ACC112 (cell line): ENCODE results near the gene FBXO48.

Source experiments
- H2AFZ ChIP-seq: fragments of 200-600 bp; sonication (generic); one replicate; pipeline ENCODE4 v1.6.0; 2017; ENCODE audit warnings: antibody characterized with exemption, low read length; ENCODE audit not compliant: unreplicated experiment
- H3K27ac ChIP-seq: fragments of 200-600 bp; sonication (generic); 2 replicates; pipeline ENCODE4 v1.5.1; 2014; ENCODE audit warnings: low read depth, mild to moderate bottlenecking, antibody characterized with exemption, low read length, moderate library complexity
- H3K27me3 ChIP-seq: fragments of 200-600 bp; sonication (generic); 2 replicates; pipeline ENCODE4 v1.6.1; 2014; ENCODE audit warnings: mild to moderate bottlenecking, antibody characterized with exemption, low read length, moderate library complexity, mixed read lengths; ENCODE audit not compliant: insufficient read depth
- H3K36me3 ChIP-seq: fragments of 200-600 bp; sonication (generic); 2 replicates; pipeline ENCODE4 v1.6.1; 2016; ENCODE audit warnings: mild to moderate bottlenecking, antibody characterized with exemption, low read length, moderate library complexity, mixed read lengths; ENCODE audit not compliant: insufficient read depth
- H3K4me1 ChIP-seq: fragments of 200-600 bp; sonication (generic); one replicate; pipeline ENCODE4 v1.6.1; 2016; ENCODE audit warnings: low read length, mixed read lengths; ENCODE audit not compliant: insufficient read depth, unreplicated experiment, control insufficient read depth
- H3K4me3 ChIP-seq: fragments of 200-600 bp; sonication (generic); 2 replicates; pipeline ENCODE4 v1.5.1; 2014; ENCODE audit warnings: mild to moderate bottlenecking, low read depth, low read length
- H3K79me2 ChIP-seq: fragments of 200-600 bp; sonication (generic); one replicate; pipeline ENCODE4 v1.6.0; 2016; ENCODE audit warnings: low read length; ENCODE audit not compliant: control insufficient read depth, unreplicated experiment, insufficient read depth

Gene FBXO48

GRCh38 chr2:68423966-68424650 lies 43.0 kb downstream of the FBXO48 start:
- Histone ChIP-seq H3K4me1 (no peaks in the 10 kb centered on the region), H3K27me3 (peaks cover 45% of the 10 kb centered on the region), H2AFZ (no peak overlapping the region), H3K27ac (no peak overlapping the region), H3K79me2 (no peaks in the 10 kb centered on the region), H3K4me3 (no peak overlapping the region), H3K36me3 (no peaks in the 10 kb centered on the region)

GRCh38 chr2:68420254-68420910 lies 46.7 kb downstream of the FBXO48 start:
- Histone ChIP-seq H2AFZ (no peak overlapping the region), H3K36me3 (no peaks in the 10 kb centered on the region), H3K4me3 (no peak overlapping the region), H3K4me1 (no peaks in the 10 kb centered on the region), H3K27me3 (peaks cover 56% of the 10 kb centered on the region), H3K79me2 (no peaks in the 10 kb centered on the region), H3K27ac (no peak overlapping the region)

- Histone ChIP-seq H2AFZ (no peak overlapping the region), H3K27ac (no peak overlapping the region), H3K79me2 (no peaks in the 10 kb centered on the region), H3K36me3 (no peaks in the 10 kb centered on the region), H3K4me1 (no peaks in the 10 kb centered on the region), H3K27me3 (peaks cover 44% of the 10 kb centered on the region), H3K4me3 (no peak overlapping the region)
Measured at GRCh38 chr2:68418855-68419254, 48.2 kb downstream of the FBXO48 start.

GRCh38 chr2:68418419-68418818 lies 48.7 kb downstream of the FBXO48 start:
- H2AFZ ChIP-seq, result no peak overlapping the region
- peaks cover 40% of the 10 kb centered on the region for H3K27me3 ChIP-seq
- no peak overlapping the region for H3K4me3 ChIP-seq
- H3K4me1 ChIP-seq, result no peaks in the 10 kb centered on the region
- no peaks in the 10 kb centered on the region for H3K36me3 ChIP-seq
- no peaks in the 10 kb centered on the region for H3K79me2 ChIP-seq
- no peak overlapping the region for H3K27ac ChIP-seq

- H3K79me2 ChIP-seq, result no peaks in the 10 kb centered on the region
- peaks cover 38% of the 10 kb centered on the region for H3K27me3 ChIP-seq
- no peaks in the 10 kb centered on the region for H3K4me1 ChIP-seq
- no peak overlapping the region for H2AFZ ChIP-seq
- H3K27ac ChIP-seq, result no peak overlapping the region
- H3K36me3 ChIP-seq, result no peaks in the 10 kb centered on the region
- no peak overlapping the region for H3K4me3 ChIP-seq
Measured at GRCh38 chr2:68417926-68418325, 49.2 kb downstream of the FBXO48 start.

- no peak overlapping the region for H2AFZ ChIP-seq
Measured at GRCh38 chr2:68416081-68416675, 50.9 kb downstream of the FBXO48 start.

GRCh38 chr2:68415521-68415920 lies 51.6 kb downstream of the FBXO48 start:
- Histone ChIP-seq H3K36me3 (no peaks in the 10 kb centered on the region), H2AFZ (no peak overlapping the region), H3K4me1 (no peaks in the 10 kb centered on the region), H3K4me3 (no peak overlapping the region), H3K79me2 (no peaks in the 10 kb centered on the region), H3K27ac (no peak overlapping the region), H3K27me3 (peaks cover 22% of the 10 kb centered on the region)

More at GRCh38 chr2:68416081-68416675, 50.9 kb downstream of the FBXO48 start:
- H3K27ac ChIP-seq, result no peak overlapping the region
- H3K4me1 ChIP-seq, result no peaks in the 10 kb centered on the region
- no peak overlapping the region for H3K4me3 ChIP-seq
- peaks cover 28% of the 10 kb centered on the region for H3K27me3 ChIP-seq
- H3K36me3 ChIP-seq, result no peaks in the 10 kb centered on the region
- no peaks in the 10 kb centered on the region for H3K79me2 ChIP-seq

GRCh38 chr2:68414876-68415275 lies 52.2 kb downstream of the FBXO48 start:
- H3K27me3 ChIP-seq, result peaks cover 16% of the 10 kb centered on the region; the same call in 1 of the 2 replicates
- no peak overlapping the region for H3K27ac ChIP-seq
- H3K4me3 ChIP-seq, result no peak overlapping the region
- no peak overlapping the region for H2AFZ ChIP-seq
- no peaks in the 10 kb centered on the region for H3K36me3 ChIP-seq
- no peaks in the 10 kb centered on the region for H3K4me1 ChIP-seq
- no peaks in the 10 kb centered on the region for H3K79me2 ChIP-seq

GRCh38 chr2:68414452-68414851 lies 52.6 kb downstream of the FBXO48 start:
- H2AFZ ChIP-seq, result no peak overlapping the region

GRCh38 chr2:68413466-68413865 lies 53.6 kb downstream of the FBXO48 start:
- Histone ChIP-seq H2AFZ (no peak overlapping the region), H3K27ac (no peak overlapping the region), H3K27me3 (peaks cover 13% of the 10 kb centered on the region), H3K4me3 (no peak overlapping the region), H3K79me2 (no peaks in the 10 kb centered on the region), H3K4me1 (no peaks in the 10 kb centered on the region), H3K36me3 (no peaks in the 10 kb centered on the region)

More at GRCh38 chr2:68414452-68414851, 52.6 kb downstream of the FBXO48 start:
- no peaks in the 10 kb centered on the region for H3K4me1 ChIP-seq
- no peaks in the 10 kb centered on the region for H3K36me3 ChIP-seq
- H3K27me3 ChIP-seq, result peaks cover 13% of the 10 kb centered on the region; the same call in 1 of the 2 replicates
- H3K79me2 ChIP-seq, result no peaks in the 10 kb centered on the region
- no peak overlapping the region for H3K4me3 ChIP-seq
- no peak overlapping the region for H3K27ac ChIP-seq
